GM21717 (cell line): ENCODE measurements around the gene KCNG4.
"Not testable (repeated sequence)": the region's sequence is repeated elsewhere in the genome, so short reads cannot be mapped to it uniquely, and the experiment has no call there.

Experiments used
- ATAC-seq: cut with Tn5 transposase; IDR thresholded peaks from one replicate; pipeline ENCODE4 v1.9.1; 2021; ENCODE audit warnings: mild to moderate bottlenecking, moderate library complexity; ENCODE audit not compliant: unreplicated experiment

KCNG4 gene

DNA sequence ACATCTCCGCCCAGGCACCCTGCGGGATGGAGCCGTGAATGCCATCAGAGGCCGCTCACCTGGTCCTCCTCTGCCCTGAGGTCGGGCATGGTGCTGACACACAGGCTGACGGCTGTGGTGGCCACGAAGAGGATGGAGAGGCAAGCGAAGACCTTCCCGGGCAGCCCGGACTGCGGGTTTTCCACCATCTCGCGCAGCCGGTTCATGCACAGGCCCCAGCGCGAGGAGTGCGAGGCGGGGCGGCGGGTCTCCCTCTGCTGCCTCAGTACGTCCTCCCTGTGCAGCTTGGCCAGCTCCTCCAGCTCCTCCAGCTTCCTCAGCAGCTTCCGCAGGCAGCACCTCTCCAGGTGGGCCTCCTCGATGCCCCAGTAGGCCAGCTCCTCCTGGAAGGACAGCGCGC lies 3.1 kb downstream of the KCNG4 start:
- no peak for ATAC-seq

- ATAC-seq = no peak
Observed at GRCh38 chr16:84234321-84235241, 5.2 kb downstream of the KCNG4 start.

- ATAC-seq = no peak
Observed at GRCh38 chr16:84233748-84234147, 6.1 kb downstream of the KCNG4 start.

GRCh38 chr16:84232969-84233368 lies 6.8 kb downstream of the KCNG4 start:
- ATAC-seq = no peak

DNA sequence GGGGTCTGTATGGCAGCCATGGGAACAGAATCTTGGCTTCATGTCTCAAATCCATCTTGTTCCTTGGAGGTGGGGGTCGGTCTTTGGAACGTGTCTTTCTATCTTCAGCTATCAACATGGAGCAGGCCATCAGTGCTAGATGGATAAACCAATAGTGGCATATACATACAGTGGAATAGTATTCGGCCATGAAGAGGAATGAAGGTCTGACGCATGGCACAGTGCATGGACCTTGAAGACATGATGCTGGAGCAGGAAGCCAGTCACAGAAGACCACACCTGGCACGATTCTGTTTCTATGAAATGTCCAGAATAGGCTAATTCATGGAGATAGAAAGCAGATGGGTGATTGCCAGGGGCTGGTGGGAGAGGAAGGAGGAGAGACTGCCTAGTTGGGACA lies 7.8 kb downstream of the KCNG4 start:
- ATAC-seq = no peak

GRCh38 chr16:84229471-84229870 lies 10.3 kb downstream of the KCNG4 start:
- ATAC-seq = no peak

GRCh38 chr16:84228256-84228838 lies 11.5 kb downstream of the KCNG4 start:
- no peak for ATAC-seq

- ATAC-seq = no peak
Observed at GRCh38 chr16:84227548-84227947, 12.3 kb downstream of the KCNG4 start.

- ATAC-seq = no peak
Observed at GRCh38 chr16:84226026-84226425, 13.8 kb downstream of the KCNG4 start.

DNA sequence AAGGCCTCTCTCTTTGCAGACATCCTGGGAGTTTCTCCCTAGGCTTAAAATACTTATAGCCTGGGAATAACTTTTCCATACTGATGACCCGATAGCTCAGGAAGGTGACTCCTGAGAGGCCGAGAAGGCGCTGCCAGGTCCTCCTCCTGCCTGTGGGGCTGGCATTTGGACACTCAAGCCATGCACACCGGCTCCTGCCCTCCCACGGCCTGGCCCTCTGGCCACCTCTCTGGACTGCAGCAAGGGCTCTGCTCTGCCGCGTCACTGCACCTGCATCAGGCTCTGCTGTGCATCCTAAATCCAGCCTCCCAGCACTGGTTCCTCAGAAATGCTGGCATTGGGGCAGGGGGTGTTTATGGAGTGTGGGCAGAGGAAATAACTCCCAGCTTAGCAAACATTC lies 14.2 kb downstream of the KCNG4 start:
- no peak for ATAC-seq

DNA sequence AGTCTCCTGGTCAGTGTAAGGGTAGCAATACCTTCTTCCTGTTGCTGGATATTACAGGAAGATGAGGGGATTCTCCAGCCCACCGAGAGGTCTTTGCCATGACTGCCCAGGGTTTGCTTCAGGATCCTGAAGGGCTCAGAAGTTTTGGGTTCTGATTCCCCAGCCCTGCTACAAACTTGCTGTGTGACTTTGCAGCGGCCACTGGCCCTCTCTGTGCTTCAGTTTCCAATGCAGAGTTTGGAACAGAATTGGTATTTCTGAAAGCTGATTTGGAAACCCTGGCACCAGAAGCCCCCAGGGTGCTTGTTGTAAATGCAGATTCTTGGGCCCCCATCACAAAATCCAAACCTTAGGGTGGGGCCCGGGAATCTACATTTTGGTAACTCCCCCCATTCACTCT lies 14.7 kb downstream of the KCNG4 start:
- ATAC-seq = no peak

DNA sequence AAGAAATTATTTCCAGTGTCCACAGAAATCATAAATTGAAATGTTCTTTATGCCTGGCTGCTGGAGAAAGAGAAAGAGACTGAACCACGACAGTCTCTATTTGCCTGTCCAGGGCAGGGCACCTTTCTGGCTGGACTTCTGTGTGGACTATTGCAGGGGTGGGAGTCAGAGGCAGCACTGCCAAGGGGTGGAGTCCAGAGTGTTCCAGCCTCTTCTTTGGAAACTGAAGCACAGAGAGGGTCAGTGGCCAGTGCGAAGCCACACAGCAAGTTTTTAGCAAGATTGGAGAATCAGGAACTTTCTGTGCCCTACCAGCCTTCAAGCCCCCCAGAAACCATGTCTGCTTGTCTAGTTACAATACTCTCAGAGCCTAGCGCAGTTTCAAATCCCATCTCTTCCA lies 15.3 kb downstream of the KCNG4 start:
- ATAC-seq = no peak

DNA sequence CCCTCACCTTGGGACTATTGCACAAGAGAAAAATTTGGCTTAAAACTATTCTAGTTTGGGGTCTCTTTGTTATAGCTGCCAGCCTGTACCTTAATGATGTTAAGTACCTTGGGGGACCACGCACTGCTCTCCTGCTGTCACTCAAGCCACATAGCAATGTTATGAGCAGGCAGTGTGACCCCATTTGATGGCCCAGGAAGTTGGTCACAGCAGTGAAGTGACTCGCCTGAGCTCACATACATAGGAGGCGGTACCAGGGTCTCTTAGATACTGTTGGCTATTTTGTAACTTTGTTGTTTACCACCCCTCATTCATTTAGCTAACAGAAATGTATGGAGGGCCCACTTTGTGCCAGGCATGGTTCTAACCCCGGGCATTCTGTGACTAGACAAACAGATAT lies 16.4 kb downstream of the KCNG4 start:
- ATAC-seq = no peak

DNA sequence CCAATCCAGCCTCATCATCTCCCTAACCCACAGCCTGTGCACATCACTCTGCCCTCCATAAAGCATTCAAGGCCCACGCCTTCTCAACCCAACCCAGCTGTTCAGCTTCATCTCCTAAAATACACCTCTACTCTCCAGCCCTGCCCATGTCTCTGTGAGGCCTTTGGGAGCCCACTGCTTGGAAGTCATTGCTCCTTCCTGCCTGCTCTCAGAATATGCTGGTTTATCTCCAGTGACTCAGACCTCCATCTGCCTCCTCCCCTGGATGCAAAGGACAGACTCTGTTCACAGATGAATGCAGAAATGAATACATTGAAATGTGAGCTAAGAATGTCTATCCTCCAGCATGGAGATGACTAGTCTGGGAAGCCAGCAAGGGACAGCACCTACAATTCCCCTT lies 19.0 kb downstream of the KCNG4 start:
- no peak for ATAC-seq

DNA sequence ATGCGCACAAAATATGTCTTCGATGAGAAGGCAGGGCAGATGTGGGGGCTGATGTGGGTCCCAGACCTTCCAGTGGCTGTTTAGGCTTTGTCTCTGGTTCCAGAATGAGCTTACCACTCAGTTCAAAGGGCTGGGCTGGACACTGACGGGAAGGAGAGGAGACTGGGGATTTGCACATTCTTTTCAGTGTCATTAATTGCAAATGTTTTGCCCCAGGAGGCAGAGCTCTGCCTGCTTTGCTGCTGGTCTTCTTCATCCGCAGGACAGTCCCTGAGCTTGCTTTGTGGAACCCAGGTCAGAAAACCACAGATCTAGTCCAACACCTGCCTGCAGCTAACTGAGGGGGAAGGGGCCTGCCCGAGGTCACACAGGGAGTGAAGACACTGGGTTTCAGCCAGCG lies 20.9 kb downstream of the KCNG4 start:
- no peak for ATAC-seq

DNA sequence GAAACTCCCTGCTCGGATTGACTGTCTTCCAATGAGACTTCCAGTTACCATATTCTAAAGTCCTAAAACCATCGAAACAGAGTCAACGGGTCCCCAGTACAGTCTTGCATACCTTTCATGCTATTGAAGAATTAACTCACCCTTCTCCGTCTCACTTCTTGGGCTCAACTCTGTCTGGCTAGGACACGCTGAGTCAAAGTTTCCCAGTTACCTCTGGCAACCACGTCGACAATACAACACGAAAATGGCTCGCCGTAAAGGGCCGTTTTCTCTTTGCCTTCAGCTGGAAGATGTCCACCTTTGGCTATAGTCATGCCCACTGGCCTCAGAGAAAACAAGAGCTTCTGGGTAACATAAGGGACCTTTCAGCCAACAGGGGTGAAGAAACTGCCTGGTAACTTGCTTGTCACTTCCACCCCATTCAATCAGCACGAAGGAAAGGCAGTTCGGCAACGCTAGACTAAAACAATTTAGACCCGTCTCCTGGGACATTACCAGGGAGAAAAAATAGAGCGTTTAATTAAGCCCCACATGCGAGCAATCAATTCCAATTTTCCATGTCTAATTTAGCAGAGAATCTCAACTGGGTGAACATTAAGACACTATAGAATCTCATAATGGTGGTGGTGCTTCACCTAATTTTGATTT lies 21.5 kb downstream of the KCNG4 start:
- no peak for ATAC-seq

GRCh38 chr16:84216144-84216543 lies 23.7 kb downstream of the KCNG4 start:
- ATAC-seq = not testable (repeated sequence)

DNA sequence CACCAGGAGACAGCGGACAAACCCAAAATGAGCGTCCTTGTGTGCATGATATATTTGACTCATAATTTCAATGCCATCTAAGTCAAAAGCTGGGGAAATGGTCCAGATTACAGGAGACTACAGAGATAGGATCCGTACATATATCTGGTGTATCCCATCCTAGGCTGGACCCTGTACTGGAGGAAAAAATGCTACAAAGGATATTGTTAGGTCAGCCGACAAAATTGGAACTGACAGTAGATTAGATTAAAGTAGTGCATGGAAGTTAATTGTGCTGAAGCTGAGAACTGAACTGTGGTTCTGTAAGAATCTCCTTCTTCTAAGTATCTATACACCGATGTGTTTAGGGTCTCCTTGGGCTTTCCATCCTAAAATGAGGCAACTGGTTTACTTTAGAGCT lies 24.3 kb downstream of the KCNG4 start:
- ATAC-seq = no peak

DNA sequence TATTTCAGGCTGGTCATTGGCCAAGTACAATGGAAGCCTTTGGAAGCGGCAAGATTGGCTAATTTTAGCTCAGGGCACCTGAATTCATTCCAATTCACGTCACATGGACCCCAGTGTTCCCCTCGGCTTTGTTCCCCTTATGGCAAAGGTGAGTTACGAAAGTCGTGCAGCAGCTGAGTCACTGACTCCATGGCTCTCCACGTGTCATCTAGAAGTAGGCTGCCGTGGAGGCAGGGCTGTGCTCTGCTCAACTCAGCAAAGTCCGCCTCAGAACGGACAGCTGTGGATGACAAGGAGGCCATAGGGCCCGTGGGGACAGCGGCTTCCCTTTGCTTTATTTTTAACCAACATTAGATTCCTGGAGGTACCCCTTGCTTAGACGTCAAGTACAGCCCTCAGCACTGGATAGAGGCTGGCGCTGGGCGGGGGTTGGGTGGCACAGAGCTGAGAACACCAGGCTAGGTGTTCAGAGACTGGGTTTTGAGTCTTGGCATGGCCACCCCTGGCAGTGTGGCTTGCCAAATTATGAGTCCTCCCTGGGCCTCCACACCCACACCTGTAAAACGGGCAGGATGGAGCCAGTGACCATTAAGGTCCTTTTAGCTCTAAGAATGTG lies 25.3 kb downstream of the KCNG4 start:
- no peak for ATAC-seq

DNA sequence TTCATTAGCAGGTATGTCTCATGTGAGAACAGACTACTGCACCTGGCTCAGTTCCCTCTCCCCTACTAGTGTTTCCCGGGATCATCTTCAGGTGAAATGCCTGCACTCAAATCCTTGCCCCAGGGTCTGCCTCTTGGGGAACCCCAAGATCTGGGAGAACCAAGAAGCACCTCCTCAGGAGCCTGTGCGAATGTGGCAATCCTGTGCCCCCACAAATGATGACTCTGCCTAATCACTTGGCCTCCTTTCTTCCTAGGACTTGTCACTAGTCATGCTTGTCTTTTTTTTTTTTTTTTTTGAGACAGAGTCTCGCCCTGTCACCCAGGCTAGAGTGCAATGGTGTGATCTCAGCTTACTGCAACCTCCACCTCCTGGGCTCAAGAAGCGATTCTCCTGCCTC lies 27.2 kb downstream of the KCNG4 start:
- no peak for ATAC-seq

DNA sequence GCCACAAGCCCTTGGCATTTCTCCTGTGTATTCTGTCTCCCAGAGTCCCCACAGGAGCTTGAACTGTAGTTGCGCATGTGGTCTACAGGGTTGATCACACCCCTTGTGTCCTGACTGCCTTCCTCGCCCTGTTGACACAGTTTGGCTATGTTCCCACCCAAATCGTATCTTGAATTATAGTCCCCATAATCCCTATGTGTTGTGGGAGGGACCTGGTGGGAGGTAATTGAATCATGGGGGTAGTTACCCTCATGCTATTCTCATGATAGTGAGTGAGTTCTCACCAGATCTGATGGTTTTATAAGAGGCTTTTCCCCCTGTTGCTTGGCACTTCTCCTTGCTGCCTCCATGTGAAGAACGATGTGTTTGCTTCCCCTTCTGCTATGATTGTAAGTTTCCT lies 27.7 kb downstream of the KCNG4 start:
- ATAC-seq = no peak

GRCh38 chr16:84209989-84210388 lies 29.8 kb downstream of the KCNG4 start:
- ATAC-seq = no peak
